ENCODE data around the gene ROCK2.

The ROCK2 gene

GRCh38 chr2:11344342-11344955 is at the start of gene ROCK2:
Gene ROCK2 (minus strand): TSS chr2:11344636. CDS start chr2:11344136, 500 bp downstream.
- peak; percentile 53 for DNase-seq

- DNase-seq, result no peak
These were observed 49.3 kb upstream of the ROCK2 start for GRCh38 chr2:11393711-11394236.

GRCh38 chr2:11391942-11392266 is 47.5 kb upstream of the ROCK2 start:
- DNase-seq, result no peak

- no peak for DNase-seq
These were observed 45.9 kb upstream of the ROCK2 start for GRCh38 chr2:11390399-11390658.

GRCh38 chr2:11389551-11390398 is 45.3 kb upstream of the ROCK2 start:
- DNase-seq, result no peak

- no peak for DNase-seq
These were observed 44.6 kb upstream of the ROCK2 start for GRCh38 chr2:11389052-11389420.

- DNase-seq, result no peak
These were observed 44.0 kb upstream of the ROCK2 start for GRCh38 chr2:11388262-11389051.

GRCh38 chr2:11387843-11388242 is 43.4 kb upstream of the ROCK2 start:
- no peak for DNase-seq

GRCh38 chr2:11387100-11387390 is 42.6 kb upstream of the ROCK2 start:
- DNase-seq, result no peak

GRCh38 chr2:11385847-11386246 is 41.4 kb upstream of the ROCK2 start:
- DNase-seq, result no peak

- no peak for DNase-seq
These were observed 40.8 kb upstream of the ROCK2 start for GRCh38 chr2:11385216-11385615.

- DNase-seq, result no peak
These were observed 35.1 kb upstream of the ROCK2 start for GRCh38 chr2:11379558-11379957.

- DNase-seq, result no peak
These were observed 33.6 kb upstream of the ROCK2 start for GRCh38 chr2:11377928-11378545.

GRCh38 chr2:11376071-11376470 is 31.6 kb upstream of the ROCK2 start:
- no peak for DNase-seq

GRCh38 chr2:11375689-11376027 is 31.2 kb upstream of the ROCK2 start:
- DNase-seq, result no peak

- DNase-seq, result no peak
These were observed 30.7 kb upstream of the ROCK2 start for GRCh38 chr2:11375025-11375688.

- DNase-seq, result no peak
These were observed 28.7 kb upstream of the ROCK2 start for GRCh38 chr2:11373096-11373495.

- DNase-seq, result no peak
These were observed 26.9 kb upstream of the ROCK2 start for GRCh38 chr2:11371092-11371937.

- no peak for DNase-seq
These were observed 26.1 kb upstream of the ROCK2 start for GRCh38 chr2:11370377-11371091.

- no peak for DNase-seq
These were observed 23.7 kb upstream of the ROCK2 start for GRCh38 chr2:11368059-11368572.

- DNase-seq, result no peak
These were observed 22.8 kb upstream of the ROCK2 start for GRCh38 chr2:11367170-11367730.

Measured in activated T-cell treated with anti-CD3 and anti-CD28 coated beads for 4 hours (primary cell).